22Rv1 (cell line): ENCODE measurements around the gene SLAMF1.

Experiments
- ZFX ChIP-seq: fragments of 450-650 bp; IDR thresholded peaks from 2 replicates; pipeline ENCODE4 v1.6.1; 2017; ENCODE audit warnings: antibody characterized with exemption, borderline replicate concordance
- TF ChIP-seq, protein P1 (sequence below): fragments of 450-650 bp; IDR thresholded peaks from 2 replicates; pipeline ENCODE4 v1.5.1; 2017; ENCODE audit warnings: mild to moderate bottlenecking

DNA sequence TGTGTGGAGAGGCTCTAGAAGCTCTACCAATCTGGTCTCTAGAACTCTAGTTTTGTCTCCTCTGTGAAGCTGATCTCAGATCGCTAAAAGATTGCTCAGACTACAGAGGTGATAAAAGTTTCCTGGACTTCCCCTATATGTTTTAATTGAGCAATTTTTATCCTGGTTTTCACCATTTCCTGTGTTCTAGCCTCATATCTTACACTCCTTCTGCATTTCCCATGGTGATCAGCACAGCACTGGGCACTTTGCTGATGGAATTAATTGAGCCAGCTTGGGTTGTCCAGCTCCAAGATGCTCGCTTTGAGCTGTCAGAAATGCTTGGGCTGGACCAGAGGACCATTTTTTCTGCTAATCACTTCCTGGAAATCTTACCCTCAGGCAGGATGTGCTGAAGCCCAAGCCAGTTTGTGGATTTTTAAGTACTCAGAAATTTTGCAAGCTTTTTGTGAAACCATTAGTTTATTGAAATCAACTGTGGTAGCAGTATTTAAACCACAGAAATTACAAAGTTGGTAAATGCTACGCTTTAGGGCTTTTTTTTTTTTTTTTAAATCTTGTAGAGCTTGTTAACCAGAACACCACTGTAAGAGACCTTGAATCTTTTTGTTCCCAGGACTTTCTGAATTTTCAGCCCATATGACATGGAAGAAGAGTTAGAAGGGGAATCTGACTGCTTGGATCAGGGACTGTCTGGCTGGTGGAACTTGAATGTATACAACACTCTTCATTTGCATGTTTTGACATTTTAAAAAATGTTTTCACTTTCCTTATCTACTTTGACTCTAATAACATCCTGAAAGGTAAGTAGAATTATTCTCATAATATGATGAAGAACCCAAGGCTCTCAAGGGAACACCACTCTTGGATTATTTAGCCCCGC, 36.4 kb upstream of the SLAMF1 start:
- TF ChIP-seq, protein P1, sequence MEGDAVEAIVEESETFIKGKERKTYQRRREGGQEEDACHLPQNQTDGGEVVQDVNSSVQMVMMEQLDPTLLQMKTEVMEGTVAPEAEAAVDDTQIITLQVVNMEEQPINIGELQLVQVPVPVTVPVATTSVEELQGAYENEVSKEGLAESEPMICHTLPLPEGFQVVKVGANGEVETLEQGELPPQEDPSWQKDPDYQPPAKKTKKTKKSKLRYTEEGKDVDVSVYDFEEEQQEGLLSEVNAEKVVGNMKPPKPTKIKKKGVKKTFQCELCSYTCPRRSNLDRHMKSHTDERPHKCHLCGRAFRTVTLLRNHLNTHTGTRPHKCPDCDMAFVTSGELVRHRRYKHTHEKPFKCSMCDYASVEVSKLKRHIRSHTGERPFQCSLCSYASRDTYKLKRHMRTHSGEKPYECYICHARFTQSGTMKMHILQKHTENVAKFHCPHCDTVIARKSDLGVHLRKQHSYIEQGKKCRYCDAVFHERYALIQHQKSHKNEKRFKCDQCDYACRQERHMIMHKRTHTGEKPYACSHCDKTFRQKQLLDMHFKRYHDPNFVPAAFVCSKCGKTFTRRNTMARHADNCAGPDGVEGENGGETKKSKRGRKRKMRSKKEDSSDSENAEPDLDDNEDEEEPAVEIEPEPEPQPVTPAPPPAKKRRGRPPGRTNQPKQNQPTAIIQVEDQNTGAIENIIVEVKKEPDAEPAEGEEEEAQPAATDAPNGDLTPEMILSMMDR, result no peak
- TF ChIP-seq ZFX, result no peak
